ENCODE results near the gene RNF5. TPM values are rescaled to one million over a fixed set of nuclear protein-coding genes. Genes with fewer than 3 reads are reported as not detected.
A peak's percentile ranks its signal among the peaks of the same experiment; 100 is the strongest.

Gene RNF5
- total and polyA plus RNA-seq, 9 of the 15 experiments (the other 6 are each of a cell fraction or from before 2014, with no cell fraction given) = 62.2 to 245 (median 129) TPM

- peak in 1 of 3 experiments; percentile 33 for TF ChIP-seq YY1 (IDR thresholded peaks at IDR 0.05; ENCODE audit: borderline replicate concordance in 1 of 3, control insufficient read depth in 1 of 3, extremely low read depth in 1 of 3, insufficient read depth in 3 of 3, insufficient read length in 1 of 3, insufficient replicate concordance in 2 of 3, low read depth in 1 of 3, low read length in 2 of 3)
- TF ChIP-seq HCFC1 (IDR thresholded peaks at IDR 0.05; ENCODE audit: low read depth, low read length) = peak; percentile 72
- peak; percentile 15; the same call in 1 of the 2 replicates for TF ChIP-seq CEBPG (CRISPR knock-in tag; IDR thresholded peaks at IDR 0.05)
- TF ChIP-seq CEBPG (tag; conservative IDR thresholded peaks at IDR 0.05 in 1 of 2, IDR thresholded peaks at IDR 0.05 in 1 of 2) = no peak
- TF ChIP-seq MIER1 (IDR thresholded peaks at IDR 0.05; ENCODE audit: low read depth) = peak; percentile 75
- peak; percentile 49 to 89; a peak in 2 of 4 replicates for TF ChIP-seq UBTF (IDR thresholded peaks at IDR 0.05; ENCODE audit: borderline replicate concordance in 1 of 2, low read depth in 2 of 2, low read length in 2 of 2)
- peak; percentile 12; the same call in 1 of the 2 replicates for TF ChIP-seq SMAD4 (CRISPR knock-in tag; conservative IDR thresholded peaks at IDR 0.05)
- peak in 1 of 2 experiments; percentile 52; a peak in 1 of 4 replicates for TF ChIP-seq SIX5 (IDR thresholded peaks at IDR 0.05; ENCODE audit: borderline replicate concordance in 1 of 2, insufficient read depth in 1 of 2, low read depth in 1 of 2, low read length in 2 of 2)
- 0 out of 2 replicates have a peak, but pooled peaks have one; percentile 23 for TF ChIP-seq NKRF (IDR thresholded peaks at IDR 0.05; ENCODE audit: borderline replicate concordance)
- TF ChIP-seq BRD9 (IDR thresholded peaks at IDR 0.05; ENCODE audit: low read depth, partially characterized antibody) = peak; percentile 31
- TF ChIP-seq MAX (CRISPR knock-in tag; IDR thresholded peaks at IDR 0.05) = 0 out of 2 replicates have a peak, but pooled peaks have one; percentile 34
- no peak for TF ChIP-seq RUNX1 (IDR thresholded peaks at IDR 0.05; ENCODE audit: low read depth)
- peak; percentile 46 for TF ChIP-seq CTCFL (IDR thresholded peaks at IDR 0.05; ENCODE audit: borderline replicate concordance, insufficient read depth, low read depth, low read length, poor library complexity, severe bottlenecking)
- 0 out of 2 replicates have a peak, but pooled peaks have one; percentile 30 for TF ChIP-seq ZNF224 (CRISPR knock-in tag; IDR thresholded peaks at IDR 0.05)
Measured at GRCh38 chr6:32129297-32130088, 48.7 kb upstream of the RNF5 start (continued).

Data from K562 (cell line).